Osteoblast (primary cell): Measurements from ENCODE around the gene RAC2. TPM values are rescaled to one million over a fixed set of nuclear protein-coding genes. Genes with fewer than 3 reads are reported as not detected.

Experiments
- DNase-seq: peaks from one replicate; pipeline ENCODE4 v3.0.0; 2011; ENCODE audit warnings: low spot score, mixed read lengths; ENCODE audit not compliant: insufficient read length; ENCODE audit errors: missing footprints
- H2AFZ ChIP-seq: 2 replicates; pipeline ENCODE4 v1.6.0; 2011; ENCODE audit warnings: mild to moderate bottlenecking, low read length
- H3K27ac ChIP-seq: 2 replicates; pipeline ENCODE4 v1.5.1; 2011; ENCODE audit warnings: mild to moderate bottlenecking, low read depth, low read length, moderate library complexity
- H3K27me3 ChIP-seq: 2 replicates; pipeline ENCODE4 v1.6.0; 2012; ENCODE audit warnings: mild to moderate bottlenecking, control low read depth, inconsistent platforms, low read length, moderate library complexity; ENCODE audit not compliant: insufficient read depth
- H3K36me3 ChIP-seq: 2 replicates; pipeline ENCODE4 v1.5.1; 2011; ENCODE audit warnings: mild to moderate bottlenecking, low read length, control low read depth, moderate library complexity; ENCODE audit not compliant: insufficient read depth
- H3K4me1 ChIP-seq: 2 replicates; pipeline ENCODE4 v1.5.1; 2011; ENCODE audit warnings: mild to moderate bottlenecking, low read length, control low read depth, moderate library complexity; ENCODE audit not compliant: insufficient read depth
- H3K4me2 ChIP-seq: 2 replicates; pipeline ENCODE4 v1.6.0; 2011; ENCODE audit warnings: mild to moderate bottlenecking, low read length; ENCODE audit not compliant: insufficient read depth
- H3K4me3 ChIP-seq: fragments of 200-600 bp; sonication (generic); 3 replicates; pipeline ENCODE4 v1.5.1; 2012; ENCODE audit warnings: mild to moderate bottlenecking, low read length, inconsistent platforms; ENCODE audit not compliant: insufficient read depth
- H3K79me2 ChIP-seq: 2 replicates; pipeline ENCODE4 v1.6.0; 2012; ENCODE audit warnings: mild to moderate bottlenecking, low read length, control low read depth, inconsistent platforms; ENCODE audit not compliant: insufficient read depth
- H3K9me3 ChIP-seq: 2 replicates; pipeline ENCODE4 v1.5.1; 2011; ENCODE audit warnings: low read depth, low read length, control low read depth
- H4K20me1 ChIP-seq: 2 replicates; pipeline ENCODE4 v1.6.0; 2012; ENCODE audit warnings: mild to moderate bottlenecking, low read length, control low read depth; ENCODE audit not compliant: insufficient read depth
- CTCF ChIP-seq: IDR thresholded peaks from 2 replicates; pipeline ENCODE4 v1.5.1; 2011; ENCODE audit warnings: mild to moderate bottlenecking, low read depth, low read length, moderate library complexity; ENCODE audit errors: extremely low read depth
- total RNA-seq: library from RNA; depleted of rRNA; stranded (reverse); fragments of >200 nt; gene quantifications from 2 replicates; pipeline ENCODE4 v1.2.3, GENCODE V29; 2012

The RAC2 gene
- 13.6 and 14.5 TPM in 2 replicates for total RNA-seq

GRCh38 chr22:37244114-37244921, at the start of gene RAC2:
Gene RAC2 (minus strand): TSS chr22:37244269. CDS start chr22:37244148, 121 bp downstream.
- H3K9me3 ChIP-seq = no peaks in the 10 kb centered on the region
- TF ChIP-seq CTCF = no peak
- peak within 1 kb of the TSS; percentile 81 for H3K4me3 ChIP-seq
- peak within 1 kb of the TSS; percentile 92 for H3K4me2 ChIP-seq
- H3K79me2 ChIP-seq = peaks cover 11% of the 10 kb centered on the region
- H3K4me1 ChIP-seq = peaks cover 27% of the 10 kb centered on the region
- peak within 1 kb of the TSS; percentile 94 for H2AFZ ChIP-seq
- DNase-seq = peak; percentile 94
- peaks cover 9% of the 10 kb centered on the region for H3K36me3 ChIP-seq
- H3K27ac ChIP-seq = peak within 1 kb of the TSS; percentile 32
- no peaks in the 10 kb centered on the region for H4K20me1 ChIP-seq
- H3K27me3 ChIP-seq = no peaks in the 10 kb centered on the region

GRCh38 chr22:37293172-37293571, 49.1 kb upstream of the RAC2 start:
- peak; percentile 26 for DNase-seq
- no peaks in the 10 kb centered on the region for H4K20me1 ChIP-seq
- no peaks in the 10 kb centered on the region for H3K4me1 ChIP-seq
- H3K9me3 ChIP-seq = no peaks in the 10 kb centered on the region
- H3K27ac ChIP-seq = no peak overlapping the region
- no peak overlapping the region for H2AFZ ChIP-seq
- no peaks in the 10 kb centered on the region for H3K27me3 ChIP-seq
- H3K4me3 ChIP-seq = no peak overlapping the region
- TF ChIP-seq CTCF = no peak
- no peak overlapping the region for H3K4me2 ChIP-seq
- no peaks in the 10 kb centered on the region for H3K36me3 ChIP-seq
- no peaks in the 10 kb centered on the region for H3K79me2 ChIP-seq

- Histone ChIP-seq H3K79me2 (no peaks in the 10 kb centered on the region), H3K9me3 (no peaks in the 10 kb centered on the region), H4K20me1 (no peaks in the 10 kb centered on the region), H3K27ac (no peak overlapping the region), H3K27me3 (no peaks in the 10 kb centered on the region), H3K4me1 (no peaks in the 10 kb centered on the region), H3K4me3 (no peak overlapping the region), H2AFZ (no peak overlapping the region), H3K4me2 (no peak overlapping the region), H3K36me3 (no peaks in the 10 kb centered on the region)
- DNase-seq = no peak
- TF ChIP-seq CTCF = no peak
These were observed 48.6 kb upstream of the RAC2 start for GRCh38 chr22:37292641-37293040.

- peak overlapping the region; percentile 3 for H2AFZ ChIP-seq
- no peaks in the 10 kb centered on the region for H3K27me3 ChIP-seq
- no peaks in the 10 kb centered on the region for H4K20me1 ChIP-seq
- H3K79me2 ChIP-seq = no peaks in the 10 kb centered on the region
- DNase-seq = peak; percentile 72
- no peak overlapping the region for H3K4me2 ChIP-seq
- no peak for TF ChIP-seq CTCF
- no peaks in the 10 kb centered on the region for H3K36me3 ChIP-seq
- no peak overlapping the region for H3K27ac ChIP-seq
- H3K9me3 ChIP-seq = no peaks in the 10 kb centered on the region
- H3K4me1 ChIP-seq = no peaks in the 10 kb centered on the region
- H3K4me3 ChIP-seq = no peak overlapping the region
These were observed 47.7 kb upstream of the RAC2 start for GRCh38 chr22:37291559-37292298.
